ENCODE data around the gene ZNF354C. TPM values are rescaled to one million over a fixed set of nuclear protein-coding genes. Genes with fewer than 3 reads are reported as not detected.

The ZNF354C gene
- polyA plus RNA-seq, 3 donors, result 0.25 to 0.48 (median 0.31) TPM

DNA sequence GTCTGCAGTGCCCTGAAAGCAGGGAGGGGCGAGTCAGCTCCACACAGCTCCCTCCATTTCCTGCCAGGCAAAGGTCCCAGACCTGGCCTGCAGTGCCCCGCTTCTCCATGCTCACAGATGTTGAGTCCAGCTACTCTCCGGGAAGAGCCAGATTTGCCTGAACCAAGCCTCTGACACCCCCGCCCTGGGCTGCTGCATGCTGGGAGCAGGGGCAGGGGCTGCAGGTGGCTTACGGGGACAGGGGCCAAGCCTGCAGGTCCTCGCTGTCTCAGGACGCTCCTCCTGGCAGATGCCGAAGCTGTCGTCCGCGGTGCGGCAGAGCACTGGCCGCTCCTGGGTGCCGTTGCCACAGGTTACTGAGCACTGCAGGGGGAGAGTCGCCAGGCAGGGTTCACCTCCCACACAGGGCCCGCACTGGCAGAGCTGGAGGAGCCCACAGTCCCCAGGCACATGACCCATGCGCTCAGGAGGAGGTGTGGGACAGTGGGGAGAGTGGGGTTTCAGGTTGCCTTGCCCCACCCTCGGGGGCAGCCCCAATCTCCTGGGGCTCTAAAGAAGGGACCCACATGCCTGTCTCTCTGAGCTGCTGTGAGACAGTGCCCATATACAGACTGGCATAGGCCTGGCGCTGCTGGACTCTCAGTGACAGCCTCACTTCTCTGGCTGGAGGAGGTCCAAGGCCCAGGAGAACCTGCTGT is 62.4 kb downstream of the ZNF354C start:
- Mint-ChIP-seq H3K36me3 (no peaks in the 10 kb centered on the region), H3K27ac (no peak overlapping the region), H3K9me3 (peaks cover 73 to 93% (median 86%) of the 10 kb centered on the region in 7 donors), H3K4me1 (no peaks in the 10 kb centered on the region), H3K4me3 (no peak overlapping the region), H3K27me3 (ENCODE audit: low read depth in 3 of 3) (peaks cover 0 to 4% (median 0%) of the 10 kb centered on the region in 3 donors)
- Histone ChIP-seq H3K27ac (ENCODE audit: low read depth in 1 of 2, low read length in 2 of 2) (no peak overlapping the region), H3K36me3 (replicated peaks in 1 of 2; ENCODE audit: control insufficient read depth in 1 of 2, insufficient read depth in 2 of 2, low read length in 2 of 2) (no peaks in the 10 kb centered on the region), H3K79me2 (ENCODE audit: insufficient read depth, low read length) (no peaks in the 10 kb centered on the region), H3K9ac (ENCODE audit: insufficient read depth, low read length, poor library complexity, severe bottlenecking) (no peak overlapping the region), H3K9me3 (replicated peaks in 1 of 2; ENCODE audit: control insufficient read depth in 1 of 2, insufficient read depth in 1 of 2, low read length in 2 of 2) (peaks cover 98% of the 10 kb centered on the region in 2 donors), H3K4me3 (replicated peaks in 1 of 3; ENCODE audit: low read depth in 2 of 3, low read length in 3 of 3) (no peak overlapping the region), H3K27me3 (ENCODE audit: control insufficient read depth in 2 of 2, insufficient read depth in 2 of 2, low read length in 2 of 2) (no peaks in the 10 kb centered on the region), H3K4me1 (ENCODE audit: control insufficient read depth in 1 of 2, insufficient read depth in 2 of 2, low read length in 2 of 2) (no peaks in the 10 kb centered on the region), H3K4me2 (replicated peaks; ENCODE audit: extremely low read depth, low read length, poor library complexity, severe bottlenecking) (no peak overlapping the region), H2AFZ (ENCODE audit: insufficient read depth, low read depth, low read length, poor library complexity, severe bottlenecking) (no peak overlapping the region), H4K20me1 (ENCODE audit: insufficient read depth, low read length) (no peaks in the 10 kb centered on the region)
- 98% methylated on average over 16 of the region's 19 CpGs for WGBS (ENCODE audit: insufficient coverage)
- intact Hi-C loops (cut with micrococcal nuclease), result no loop called here
- no peak for DNase-seq
- TF ChIP-seq, protein P1, sequence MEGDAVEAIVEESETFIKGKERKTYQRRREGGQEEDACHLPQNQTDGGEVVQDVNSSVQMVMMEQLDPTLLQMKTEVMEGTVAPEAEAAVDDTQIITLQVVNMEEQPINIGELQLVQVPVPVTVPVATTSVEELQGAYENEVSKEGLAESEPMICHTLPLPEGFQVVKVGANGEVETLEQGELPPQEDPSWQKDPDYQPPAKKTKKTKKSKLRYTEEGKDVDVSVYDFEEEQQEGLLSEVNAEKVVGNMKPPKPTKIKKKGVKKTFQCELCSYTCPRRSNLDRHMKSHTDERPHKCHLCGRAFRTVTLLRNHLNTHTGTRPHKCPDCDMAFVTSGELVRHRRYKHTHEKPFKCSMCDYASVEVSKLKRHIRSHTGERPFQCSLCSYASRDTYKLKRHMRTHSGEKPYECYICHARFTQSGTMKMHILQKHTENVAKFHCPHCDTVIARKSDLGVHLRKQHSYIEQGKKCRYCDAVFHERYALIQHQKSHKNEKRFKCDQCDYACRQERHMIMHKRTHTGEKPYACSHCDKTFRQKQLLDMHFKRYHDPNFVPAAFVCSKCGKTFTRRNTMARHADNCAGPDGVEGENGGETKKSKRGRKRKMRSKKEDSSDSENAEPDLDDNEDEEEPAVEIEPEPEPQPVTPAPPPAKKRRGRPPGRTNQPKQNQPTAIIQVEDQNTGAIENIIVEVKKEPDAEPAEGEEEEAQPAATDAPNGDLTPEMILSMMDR (IDR thresholded peaks at IDR 0.05), result no peak

DNA sequence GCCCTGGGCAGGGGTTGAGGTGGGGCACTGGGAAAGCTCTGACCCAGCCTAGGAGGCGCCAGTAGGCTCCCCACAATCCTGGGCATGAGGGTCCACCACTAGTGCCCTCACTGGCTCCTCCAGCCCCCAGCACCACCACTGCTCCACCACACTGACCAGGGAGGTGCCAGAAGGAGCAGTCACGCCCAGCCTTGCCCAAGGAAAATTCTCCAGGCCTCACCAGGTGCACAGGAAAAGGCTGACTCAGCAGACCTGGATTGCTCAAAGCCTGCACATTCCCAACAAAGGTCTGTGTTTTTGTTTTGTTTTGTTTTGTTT is 62.9 kb downstream of the ZNF354C start:
- H3K4me3 Mint-ChIP-seq, result no peak overlapping the region
- no CpG with 5 or more reads among the region's 2 CpGs for WGBS (ENCODE audit: insufficient coverage)

More for the DNA sequence above, 62.9 kb downstream of the ZNF354C start:
- Histone ChIP-seq H3K27ac (ENCODE audit: low read depth in 1 of 2, low read length in 2 of 2) (no peak overlapping the region), H4K20me1 (ENCODE audit: insufficient read depth, low read length) (no peaks in the 10 kb centered on the region), H3K79me2 (ENCODE audit: insufficient read depth, low read length) (no peaks in the 10 kb centered on the region), H3K4me1 (ENCODE audit: control insufficient read depth in 1 of 2, insufficient read depth in 2 of 2, low read length in 2 of 2) (no peaks in the 10 kb centered on the region), H3K9me3 (replicated peaks in 1 of 2; ENCODE audit: control insufficient read depth in 1 of 2, insufficient read depth in 1 of 2, low read length in 2 of 2) (peaks cover 96 to 98% of the 10 kb centered on the region in 2 donors), H2AFZ (ENCODE audit: insufficient read depth, low read depth, low read length, poor library complexity, severe bottlenecking) (no peak overlapping the region), H3K27me3 (ENCODE audit: control insufficient read depth in 2 of 2, insufficient read depth in 2 of 2, low read length in 2 of 2) (no peaks in the 10 kb centered on the region), H3K4me3 (replicated peaks in 1 of 3; ENCODE audit: low read depth in 2 of 3, low read length in 3 of 3) (no peak overlapping the region), H3K9ac (ENCODE audit: insufficient read depth, low read length, poor library complexity, severe bottlenecking) (no peak overlapping the region), H3K36me3 (replicated peaks in 1 of 2; ENCODE audit: control insufficient read depth in 1 of 2, insufficient read depth in 2 of 2, low read length in 2 of 2) (no peaks in the 10 kb centered on the region), H3K4me2 (replicated peaks; ENCODE audit: extremely low read depth, low read length, poor library complexity, severe bottlenecking) (no peak overlapping the region)
- no peak for DNase-seq
- Mint-ChIP-seq H3K9me3 (peaks cover 77 to 94% (median 87%) of the 10 kb centered on the region in 7 donors), H3K27me3 (ENCODE audit: low read depth in 3 of 3) (peaks cover 0 to 4% (median 0%) of the 10 kb centered on the region in 3 donors), H3K27ac (no peak overlapping the region), H3K36me3 (no peaks in the 10 kb centered on the region), H3K4me1 (no peaks in the 10 kb centered on the region)
- TF ChIP-seq, protein P1 (IDR thresholded peaks at IDR 0.05), result no peak
- intact Hi-C loops (cut with micrococcal nuclease), result no loop called here

Data from CD14-positive monocyte (primary cell).